HG02943 (cell line): ENCODE measurements around the gene HIC1.

Source experiments
- ATAC-seq: cut with Tn5 transposase; IDR thresholded peaks from one replicate; pipeline ENCODE4 v1.9.1; 2021; ENCODE audit warnings: mild to moderate bottlenecking, low read depth, moderate library complexity; ENCODE audit not compliant: unreplicated experiment

Gene HIC1

DNA sequence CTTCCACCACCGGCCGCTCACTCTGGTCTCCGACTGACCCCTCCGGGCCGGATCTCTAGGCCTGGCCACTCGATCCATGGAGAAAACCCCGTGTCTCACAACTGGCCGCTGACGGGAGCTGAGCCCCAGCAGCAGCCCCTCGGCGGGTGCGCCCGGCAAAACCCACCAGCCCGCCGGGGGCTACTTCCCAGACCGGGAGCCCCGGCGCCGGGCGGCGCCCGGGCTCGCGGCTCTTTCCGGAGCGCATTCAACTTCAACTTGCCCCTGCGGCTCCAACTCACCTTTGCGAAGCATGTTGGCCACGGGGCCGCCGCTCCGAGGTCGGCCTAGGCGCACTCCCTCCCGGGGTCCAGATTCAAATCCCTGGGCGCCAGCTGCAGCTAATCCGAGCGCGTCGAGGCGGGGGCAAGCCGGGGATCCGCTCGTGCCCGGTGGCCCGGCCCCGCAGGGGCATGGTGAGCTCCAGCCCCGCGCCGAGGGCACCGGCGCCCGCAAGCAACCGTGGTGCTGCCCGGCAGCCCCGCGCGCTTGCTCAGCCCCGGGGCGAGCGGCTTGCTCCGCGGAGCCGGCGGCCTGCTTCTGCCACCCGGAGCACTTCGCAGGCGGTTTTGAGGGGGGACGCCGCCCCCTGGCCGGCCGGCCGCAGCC is 30.2 kb upstream of the HIC1 start:
- no peak for ATAC-seq

DNA sequence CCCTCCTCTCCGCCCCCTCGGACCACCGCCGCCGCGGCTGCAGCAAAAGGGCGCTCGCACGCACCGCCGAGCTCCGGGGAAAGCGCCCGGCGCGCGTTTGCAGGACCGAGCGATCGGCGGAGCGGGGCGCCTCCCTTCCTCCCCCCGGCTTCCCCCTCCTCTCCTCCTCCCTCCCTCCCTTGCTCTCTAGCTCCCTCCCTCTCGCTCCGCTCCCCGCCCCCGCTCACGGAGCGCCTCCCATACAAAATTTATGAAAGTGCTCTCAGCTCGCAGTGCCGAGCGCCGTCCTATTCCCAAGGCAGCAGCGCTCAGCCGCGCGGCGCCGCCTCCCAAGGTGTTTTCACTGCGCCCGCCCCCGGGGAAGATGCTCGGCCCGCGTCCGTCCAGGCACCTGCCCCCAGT is 29.7 kb upstream of the HIC1 start, which contains the start of gene RTN4RL1:
TSS of gene RTN4RL1 (minus strand) at position 115 of the 402 bp plus-strand sequence. CDS start 469 bp downstream, outside the sequence.
- no peak for ATAC-seq

DNA sequence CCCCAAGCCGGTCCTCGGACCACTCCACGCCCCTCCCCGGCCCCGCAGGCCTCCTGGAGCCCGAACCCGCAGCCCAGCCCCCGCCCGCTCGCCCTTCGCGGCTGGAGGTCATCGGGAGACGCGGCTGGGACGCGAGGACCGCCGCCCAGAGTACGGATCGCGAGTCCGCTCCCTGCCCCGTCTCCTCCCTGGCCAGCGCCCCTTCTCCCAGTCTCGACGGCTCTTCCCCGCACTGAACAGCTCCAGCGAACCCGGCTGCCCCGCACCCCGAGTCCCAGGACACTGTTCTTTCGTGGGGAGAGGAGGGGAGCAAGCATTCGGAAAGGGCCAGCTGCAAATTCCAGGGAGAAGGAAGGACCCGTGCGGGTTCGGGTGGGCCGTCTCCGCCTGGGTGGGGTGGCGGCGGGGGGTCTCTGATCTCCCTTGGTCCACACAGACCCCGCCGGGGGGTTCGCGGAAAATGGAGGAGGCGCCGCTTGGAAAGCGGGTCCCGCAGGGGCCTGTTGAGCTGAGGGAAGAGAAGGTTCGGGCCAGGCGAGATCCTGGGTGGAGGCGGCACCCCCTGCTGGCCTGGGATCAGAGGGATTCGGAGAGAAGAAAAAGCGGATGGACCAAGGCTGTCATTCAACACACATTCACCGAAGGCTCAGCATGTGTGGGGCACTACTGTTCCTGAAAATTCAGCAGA is 29.1 kb upstream of the HIC1 start:
- no peak for ATAC-seq

DNA sequence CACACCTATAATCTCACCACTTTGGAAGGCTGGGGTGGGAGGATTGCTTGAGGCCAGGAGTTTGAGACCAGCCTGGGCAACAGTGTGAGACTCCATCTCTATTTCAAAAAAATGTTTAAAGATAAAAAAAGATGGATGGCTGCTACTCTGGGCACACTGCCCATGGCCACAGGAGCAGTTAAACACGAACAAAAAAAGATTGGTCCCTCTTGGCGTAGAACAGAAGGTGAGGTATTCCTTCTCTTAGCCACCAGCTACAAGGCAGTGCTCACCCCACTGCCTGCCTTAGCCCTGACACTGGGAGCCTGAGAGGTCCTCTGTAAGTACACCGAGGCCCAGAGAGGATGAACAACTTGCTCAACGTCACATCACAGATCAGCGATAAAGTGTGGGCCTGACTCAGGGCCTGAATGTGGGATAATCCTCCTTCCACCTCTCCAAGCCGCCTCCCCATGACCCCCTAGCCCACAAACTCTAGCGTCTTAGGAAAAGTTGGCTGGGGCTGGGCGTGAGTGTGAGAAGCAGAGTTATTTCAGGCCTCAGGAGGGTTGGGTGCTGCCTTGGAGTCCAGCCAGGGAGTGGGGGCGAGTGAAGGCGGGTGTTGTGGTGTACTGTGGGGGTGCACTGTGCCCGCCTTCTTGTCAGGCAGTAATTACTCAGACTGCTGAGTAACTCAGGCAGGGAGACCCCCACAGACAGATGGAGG is 27.2 kb upstream of the HIC1 start:
- no peak for ATAC-seq

DNA sequence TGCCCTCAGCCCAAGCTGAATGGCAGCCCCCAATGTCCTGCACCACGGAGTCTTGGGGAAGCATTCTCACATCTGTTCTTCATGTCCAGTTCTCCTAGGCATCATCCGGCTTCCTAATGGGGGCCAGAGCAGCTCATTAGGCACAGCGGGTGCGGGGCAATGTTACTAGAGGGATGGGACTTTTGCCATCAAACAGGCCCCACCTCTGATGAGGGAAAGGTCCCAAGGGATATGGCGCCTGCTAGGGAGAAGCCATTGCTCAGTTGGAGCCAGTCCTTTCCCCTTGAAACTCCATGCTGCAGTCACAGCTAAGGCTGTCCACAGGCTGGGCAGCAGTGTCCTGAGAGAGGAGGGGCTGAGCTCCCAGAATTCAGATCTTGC is 26.7 kb upstream of the HIC1 start:
- no peak for ATAC-seq

DNA sequence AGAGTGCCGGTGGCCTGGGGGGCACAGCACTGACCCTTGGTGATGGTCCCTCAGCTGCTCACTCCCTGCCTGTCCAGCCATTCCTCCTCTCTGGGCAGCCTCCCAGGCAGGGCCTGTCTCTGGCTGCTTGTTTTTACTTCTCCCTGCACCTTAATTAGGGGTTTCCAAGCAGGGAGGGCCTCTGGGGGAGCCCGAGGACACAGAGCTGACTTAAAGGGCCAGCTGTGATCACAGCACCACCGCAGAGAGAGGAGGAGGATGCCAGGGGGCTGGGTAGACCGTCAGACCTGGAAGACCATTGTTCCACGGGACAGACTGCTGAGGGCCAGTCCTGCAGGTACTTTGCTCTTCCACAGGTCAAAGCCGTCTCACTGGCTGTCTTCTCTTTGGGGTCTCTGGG is 26.2 kb upstream of the HIC1 start:
- ATAC-seq, result no peak

DNA sequence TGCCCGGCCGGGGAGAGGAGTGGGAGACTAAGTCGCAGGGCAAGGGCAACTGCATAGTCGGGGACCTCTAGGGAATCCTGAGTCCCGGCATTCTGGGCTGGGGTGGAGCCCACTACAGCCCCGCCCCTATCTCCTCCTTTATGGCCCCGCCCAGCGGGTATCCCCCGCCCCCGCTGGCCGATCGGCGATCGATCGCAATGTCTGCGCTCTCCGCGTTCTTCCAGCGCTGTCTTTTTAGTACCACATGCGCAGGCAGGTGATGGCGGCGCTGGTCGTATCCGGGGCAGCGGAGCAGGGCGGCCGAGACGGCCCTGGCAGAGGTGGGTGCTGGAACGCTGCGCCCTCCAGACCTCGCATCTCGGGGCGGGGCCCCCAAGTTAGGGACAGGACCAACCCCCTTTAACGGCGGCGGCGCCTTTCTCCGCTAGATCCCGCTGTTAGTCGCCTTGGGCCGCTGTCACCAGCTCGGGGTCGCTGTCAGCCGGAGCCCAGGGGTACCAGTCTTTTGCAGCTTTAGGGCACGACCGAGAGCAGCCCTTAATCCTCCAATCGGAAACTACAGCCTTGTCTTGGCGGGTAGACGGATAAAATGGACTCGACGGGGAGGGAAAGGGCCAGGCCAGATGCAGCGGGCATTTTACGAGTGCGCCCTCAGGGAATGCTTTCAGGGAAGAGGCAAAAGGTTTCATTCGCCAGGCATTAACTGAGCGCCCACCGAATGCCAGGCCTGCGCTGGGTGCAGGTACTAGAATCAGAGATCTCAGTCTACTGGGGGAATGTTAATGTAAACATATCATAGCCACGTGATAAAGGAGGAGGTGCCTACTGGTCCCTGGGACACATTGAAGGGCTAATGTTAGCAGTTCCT is 24.8 kb upstream of the HIC1 start, which contains the start of gene DPH1:
TSS of gene DPH1 (plus strand) at position 243 of the 868 bp plus-strand sequence. CDS start at position 260, 17 bp downstream.
- no peak for ATAC-seq

DNA sequence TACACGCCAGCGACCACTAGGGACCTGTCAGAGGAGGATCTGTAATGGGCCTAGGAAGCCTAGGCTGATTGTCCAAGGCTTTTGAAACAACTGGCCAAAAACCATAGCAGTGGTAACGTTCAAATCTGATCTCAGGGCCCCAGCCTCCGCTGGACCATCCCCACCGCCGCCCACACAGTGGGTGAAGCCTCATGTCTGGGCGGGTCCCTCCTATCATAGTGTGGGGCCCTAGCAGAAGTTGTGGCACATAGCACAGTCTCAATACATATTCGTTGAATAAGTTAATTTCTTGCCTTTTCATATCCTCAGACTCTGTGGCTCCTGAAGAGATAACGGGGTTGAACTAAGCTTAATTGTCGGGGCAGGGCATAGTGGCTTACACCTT is 24.1 kb upstream of the HIC1 start:
- ATAC-seq, result no peak

DNA sequence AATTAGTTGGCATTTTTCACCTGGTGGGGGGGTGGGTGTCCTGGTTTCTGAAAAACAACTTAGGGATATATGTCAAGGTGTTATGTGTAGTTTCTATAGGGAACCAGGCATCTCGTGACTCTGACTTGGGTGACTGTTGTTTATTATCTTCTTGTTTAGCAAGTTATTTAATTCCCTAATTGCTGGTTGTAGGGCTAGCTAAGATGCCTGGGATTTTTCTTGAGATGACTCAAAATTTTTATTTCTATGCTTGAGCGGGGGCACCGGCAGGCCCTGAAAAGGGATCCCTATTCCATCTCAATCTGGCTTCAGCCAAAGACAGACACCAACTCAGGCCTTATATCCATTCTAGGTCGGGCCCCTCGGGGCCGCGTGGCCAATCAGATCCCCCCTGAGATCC is 21.8 kb upstream of the HIC1 start:
- ATAC-seq, result no peak

DNA sequence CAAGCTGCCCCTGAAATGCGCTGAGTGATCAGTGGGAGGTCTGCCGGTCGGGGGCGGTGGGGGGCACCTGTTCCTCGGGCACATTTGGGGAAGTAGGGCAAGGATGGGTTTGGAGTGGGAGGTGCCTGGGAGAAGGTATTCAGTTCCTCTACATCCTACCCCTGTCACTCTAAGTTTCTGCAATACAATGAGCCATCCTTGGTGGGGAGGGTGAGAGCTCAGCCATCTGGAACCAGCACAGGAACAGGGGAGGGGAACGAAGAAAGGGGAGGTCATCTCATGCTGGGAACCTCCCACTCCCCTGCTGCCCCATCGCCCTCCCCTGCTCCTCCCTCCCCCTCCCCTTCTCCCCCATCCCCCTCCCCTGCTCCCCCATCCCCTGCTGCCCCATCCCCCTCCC is 20.7 kb upstream of the HIC1 start:
- no peak for ATAC-seq

DNA sequence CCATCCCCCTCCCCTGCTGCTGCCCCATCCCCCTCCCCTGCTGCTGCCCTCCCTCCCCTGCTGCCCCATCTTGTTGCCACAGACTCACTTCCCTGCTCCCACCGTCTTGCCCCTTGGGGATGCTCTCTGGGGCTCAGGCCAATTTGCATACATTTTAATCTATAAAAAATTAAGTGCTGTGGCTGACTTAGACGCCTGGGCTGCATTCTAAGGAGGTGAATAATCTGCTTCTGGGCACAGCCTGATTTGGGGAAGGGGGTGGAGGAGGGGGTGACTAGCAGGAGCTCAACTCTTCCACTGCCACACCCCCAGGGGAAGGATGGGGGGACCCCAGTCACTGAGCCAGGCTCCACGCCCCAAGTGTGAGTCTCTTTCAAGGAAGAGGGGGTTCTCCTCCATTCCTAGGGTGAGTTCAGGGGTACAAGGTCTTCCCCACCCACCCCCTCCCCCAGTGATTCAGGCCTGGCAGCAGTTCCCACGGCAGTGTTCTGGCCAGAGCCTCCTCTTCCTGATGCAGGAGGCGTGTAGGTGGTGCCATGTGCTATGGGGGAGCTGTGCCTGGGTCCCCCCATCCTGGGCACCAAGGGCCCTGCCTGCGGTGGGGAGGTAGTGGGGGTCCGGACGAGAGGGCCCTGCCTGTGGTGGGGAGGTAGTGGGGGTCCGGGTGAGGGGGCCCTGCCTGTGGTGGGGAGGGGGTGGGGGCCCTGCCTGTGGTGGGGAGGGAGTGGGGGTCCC is 19.9 kb upstream of the HIC1 start:
- no peak for ATAC-seq

DNA sequence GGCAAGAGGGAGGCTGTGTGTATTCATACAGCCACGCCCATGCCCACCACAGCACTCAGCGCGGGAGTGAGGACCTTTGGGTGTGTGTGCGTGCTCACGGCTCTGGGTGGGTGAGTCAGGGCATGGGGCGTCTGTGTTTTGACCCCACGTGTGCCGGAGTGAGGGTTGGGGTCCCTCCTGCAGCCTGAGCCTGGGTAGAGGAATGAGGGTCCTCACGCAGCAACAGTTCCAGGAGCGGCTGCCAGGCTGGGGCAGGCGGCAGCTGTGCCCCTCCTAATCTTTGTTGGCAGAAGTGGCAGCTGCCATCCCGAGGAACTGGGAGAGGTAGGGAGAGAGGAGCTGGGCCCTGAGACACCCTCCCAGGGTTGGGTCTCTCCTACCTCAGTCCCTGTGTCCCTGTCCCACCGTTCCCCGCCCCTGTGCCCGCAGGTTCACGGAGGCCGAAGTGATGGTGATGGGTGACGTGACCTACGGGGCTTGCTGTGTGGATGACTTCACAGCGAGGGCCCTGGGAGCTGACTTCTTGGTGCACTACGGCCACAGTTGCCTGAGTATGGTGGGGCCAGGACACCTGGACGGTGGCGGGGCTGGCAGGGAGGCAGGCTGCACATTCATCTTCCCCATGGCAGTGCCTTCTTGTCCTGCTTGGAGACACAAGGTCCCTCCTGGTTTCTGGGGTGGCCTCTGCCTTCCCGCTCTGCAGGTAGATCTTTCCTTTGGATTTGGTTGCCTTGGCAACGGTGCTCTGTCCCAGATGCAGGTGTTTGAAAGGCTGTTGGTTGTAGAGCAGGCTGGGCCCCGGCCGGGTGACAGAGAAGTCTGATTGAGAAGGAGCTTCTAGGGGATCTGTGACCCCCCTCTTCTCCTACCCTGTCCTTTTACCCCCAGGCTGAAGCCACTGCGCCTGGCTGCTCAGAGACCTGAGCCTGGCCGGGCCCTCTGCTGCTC is 19.1 kb upstream of the HIC1 start:
- ATAC-seq, result no peak

DNA sequence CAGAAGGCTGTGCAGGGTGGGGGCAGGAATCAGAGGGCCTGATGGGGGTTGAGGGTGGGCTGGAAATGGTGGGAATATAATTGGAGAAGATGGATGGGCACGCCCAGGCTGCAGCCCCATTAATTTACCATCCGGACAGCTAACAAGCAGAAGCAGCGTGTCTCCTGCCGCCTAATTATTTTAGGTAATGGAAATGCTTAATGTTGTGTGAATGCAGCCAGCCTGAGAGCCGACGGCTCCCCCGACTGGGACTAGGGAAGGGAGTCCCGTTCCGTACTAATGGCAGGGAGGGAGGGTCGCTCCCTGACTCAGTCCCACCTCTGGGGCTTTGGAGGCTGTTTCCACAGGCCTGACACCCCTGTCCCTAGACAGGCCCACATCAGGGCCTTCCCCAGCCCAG is 17.7 kb upstream of the HIC1 start:
- ATAC-seq, result no peak

DNA sequence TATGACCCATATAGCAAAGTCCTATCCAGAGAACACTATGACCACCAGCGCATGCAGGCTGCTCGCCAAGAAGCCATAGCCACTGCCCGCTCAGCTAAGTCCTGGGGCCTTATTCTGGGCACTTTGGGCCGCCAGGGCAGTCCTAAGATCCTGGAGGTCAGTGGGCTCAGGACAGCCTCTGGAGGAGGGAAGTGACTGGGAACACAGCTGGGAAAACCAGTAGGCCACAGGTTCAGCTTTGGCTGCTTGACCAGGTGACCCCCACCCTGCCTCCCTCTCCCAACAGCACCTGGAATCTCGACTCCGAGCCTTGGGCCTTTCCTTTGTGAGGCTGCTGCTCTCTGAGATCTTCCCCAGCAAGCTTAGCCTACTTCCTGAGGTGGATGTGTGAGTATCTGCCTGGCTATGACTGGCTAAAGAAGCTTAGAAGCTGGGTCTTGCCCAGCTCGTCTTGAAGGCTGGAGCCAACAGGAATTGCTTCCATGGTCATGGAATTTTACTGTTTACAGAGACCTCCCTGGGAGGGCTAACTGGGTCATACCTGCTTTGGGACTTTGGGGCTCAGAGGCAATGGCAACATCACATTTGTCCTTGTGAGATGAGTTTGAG is 14.6 kb upstream of the HIC1 start:
- no peak for ATAC-seq

DNA sequence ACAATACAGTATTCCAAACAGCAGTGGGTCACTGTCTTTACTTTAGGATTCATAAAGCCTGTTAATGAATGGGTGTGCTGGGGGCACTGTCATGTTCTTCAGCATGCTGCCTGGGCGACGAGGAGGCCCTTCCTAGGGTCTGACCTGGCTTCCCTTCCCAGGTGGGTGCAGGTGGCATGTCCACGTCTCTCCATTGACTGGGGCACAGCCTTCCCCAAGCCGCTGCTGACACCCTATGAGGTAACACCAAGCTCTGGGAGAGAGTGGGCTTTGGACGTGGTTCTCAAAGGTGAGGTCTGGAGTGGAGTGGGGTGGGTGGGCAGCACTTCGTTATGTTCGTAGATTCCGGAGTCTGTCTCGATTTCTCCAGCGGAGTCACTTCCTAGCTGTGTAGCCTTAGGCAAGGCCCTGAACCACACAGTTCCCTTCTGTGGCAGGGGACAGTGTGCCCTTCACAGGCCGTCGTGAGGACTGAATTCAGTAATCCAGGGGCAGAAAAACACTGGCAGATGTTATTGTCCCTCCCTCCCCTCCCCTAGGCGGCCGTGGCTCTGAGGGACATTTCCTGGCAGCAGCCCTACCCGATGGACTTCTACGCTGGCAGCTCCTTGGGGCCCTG is 13.9 kb upstream of the HIC1 start:
- no peak for ATAC-seq

DNA sequence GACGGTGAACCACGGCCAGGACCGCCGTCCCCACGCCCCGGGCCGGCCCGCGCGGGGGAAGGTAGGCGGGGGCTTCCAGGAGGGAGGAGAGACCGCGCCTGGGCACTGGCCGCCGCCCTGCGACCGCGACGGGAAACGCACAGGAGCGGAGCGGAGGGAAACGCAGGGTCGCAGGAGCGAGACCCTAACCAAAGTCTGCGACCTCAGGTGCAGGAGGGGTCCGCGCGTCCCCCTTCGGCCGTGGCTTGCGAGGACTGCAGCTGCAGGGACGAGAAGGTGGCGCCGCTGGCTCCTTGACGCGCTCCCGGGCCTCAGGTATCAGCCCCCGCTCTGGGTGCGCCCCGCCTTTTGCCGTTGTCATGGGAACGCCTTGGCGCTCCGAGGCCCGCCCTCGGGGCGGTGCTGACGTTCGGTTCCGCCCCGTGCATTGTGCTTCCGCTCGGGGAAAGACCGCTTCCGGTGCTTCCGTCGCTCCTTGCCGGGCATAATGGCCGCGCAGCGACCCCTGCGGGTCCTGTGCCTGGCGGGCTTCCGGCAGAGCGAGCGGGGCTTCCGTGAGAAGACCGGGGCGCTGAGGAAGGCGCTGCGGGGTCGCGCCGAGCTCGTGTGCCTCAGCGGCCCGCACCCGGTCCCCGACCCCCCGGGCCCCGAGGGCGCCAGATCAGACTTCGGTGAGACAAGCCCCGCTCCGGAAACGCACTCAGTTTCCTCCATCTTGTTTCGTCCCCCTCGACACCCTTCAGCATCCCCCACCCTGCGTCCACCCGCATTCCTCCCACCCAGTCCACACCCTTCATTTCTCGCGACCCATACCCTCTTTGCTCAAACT is 13.1 kb upstream of the HIC1 start, which contains the start of gene OVCA2:
TSS of gene OVCA2 (plus strand) at position 462 of the 829 bp plus-strand sequence. CDS start at position 488, 26 bp downstream.
- ATAC-seq, result peak; percentile 83

DNA sequence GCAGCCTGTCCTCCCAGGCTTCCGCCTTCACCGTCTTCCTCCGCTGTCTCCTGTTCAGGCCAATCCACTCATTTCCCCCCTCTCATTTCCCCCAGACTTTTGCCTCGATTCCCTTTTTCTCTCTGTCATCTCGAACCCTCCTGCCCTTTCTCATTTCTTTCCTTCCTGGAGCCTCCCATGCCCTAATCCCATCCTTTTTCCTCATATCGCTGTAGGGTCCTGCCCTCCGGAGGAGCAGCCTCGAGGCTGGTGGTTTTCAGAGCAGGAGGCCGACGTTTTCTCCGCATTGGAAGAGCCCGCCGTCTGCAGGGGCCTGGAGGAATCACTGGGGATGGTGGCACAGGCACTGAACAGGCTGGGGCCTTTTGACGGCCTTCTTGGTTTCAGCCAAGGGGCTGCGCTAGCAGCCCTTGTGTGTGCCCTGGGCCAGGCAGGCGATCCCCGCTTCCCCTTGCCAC is 12.5 kb upstream of the HIC1 start:
- no peak for ATAC-seq
